ENCODE results near the gene MPP4. TPM values are rescaled to one million over a fixed set of nuclear protein-coding genes. Genes with fewer than 3 reads are reported as not detected.

Gene MPP4
- total RNA-seq, 1 experiment from 2014 or later = not detected

DNA sequence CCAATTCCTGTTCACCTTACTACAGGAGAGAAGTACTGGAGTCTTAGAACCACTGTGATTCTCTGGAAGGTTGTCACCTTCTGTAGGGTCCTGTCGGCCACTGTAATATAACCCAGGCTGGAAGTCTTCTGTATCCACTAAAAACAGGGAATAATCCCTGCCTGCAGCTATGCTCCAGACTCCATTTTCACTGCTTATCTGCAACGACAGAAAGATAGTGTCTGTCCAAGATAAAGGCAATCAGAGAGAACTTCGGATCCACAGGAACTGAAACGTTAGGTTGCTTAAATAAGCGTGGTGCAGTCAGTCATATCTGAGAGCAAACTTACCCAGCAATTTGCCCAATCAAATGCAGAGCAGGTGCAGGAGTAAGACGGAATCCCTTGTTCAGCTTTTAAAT is 48.1 kb upstream of the MPP4 start (continued):
- TF ChIP-seq, protein P1, sequence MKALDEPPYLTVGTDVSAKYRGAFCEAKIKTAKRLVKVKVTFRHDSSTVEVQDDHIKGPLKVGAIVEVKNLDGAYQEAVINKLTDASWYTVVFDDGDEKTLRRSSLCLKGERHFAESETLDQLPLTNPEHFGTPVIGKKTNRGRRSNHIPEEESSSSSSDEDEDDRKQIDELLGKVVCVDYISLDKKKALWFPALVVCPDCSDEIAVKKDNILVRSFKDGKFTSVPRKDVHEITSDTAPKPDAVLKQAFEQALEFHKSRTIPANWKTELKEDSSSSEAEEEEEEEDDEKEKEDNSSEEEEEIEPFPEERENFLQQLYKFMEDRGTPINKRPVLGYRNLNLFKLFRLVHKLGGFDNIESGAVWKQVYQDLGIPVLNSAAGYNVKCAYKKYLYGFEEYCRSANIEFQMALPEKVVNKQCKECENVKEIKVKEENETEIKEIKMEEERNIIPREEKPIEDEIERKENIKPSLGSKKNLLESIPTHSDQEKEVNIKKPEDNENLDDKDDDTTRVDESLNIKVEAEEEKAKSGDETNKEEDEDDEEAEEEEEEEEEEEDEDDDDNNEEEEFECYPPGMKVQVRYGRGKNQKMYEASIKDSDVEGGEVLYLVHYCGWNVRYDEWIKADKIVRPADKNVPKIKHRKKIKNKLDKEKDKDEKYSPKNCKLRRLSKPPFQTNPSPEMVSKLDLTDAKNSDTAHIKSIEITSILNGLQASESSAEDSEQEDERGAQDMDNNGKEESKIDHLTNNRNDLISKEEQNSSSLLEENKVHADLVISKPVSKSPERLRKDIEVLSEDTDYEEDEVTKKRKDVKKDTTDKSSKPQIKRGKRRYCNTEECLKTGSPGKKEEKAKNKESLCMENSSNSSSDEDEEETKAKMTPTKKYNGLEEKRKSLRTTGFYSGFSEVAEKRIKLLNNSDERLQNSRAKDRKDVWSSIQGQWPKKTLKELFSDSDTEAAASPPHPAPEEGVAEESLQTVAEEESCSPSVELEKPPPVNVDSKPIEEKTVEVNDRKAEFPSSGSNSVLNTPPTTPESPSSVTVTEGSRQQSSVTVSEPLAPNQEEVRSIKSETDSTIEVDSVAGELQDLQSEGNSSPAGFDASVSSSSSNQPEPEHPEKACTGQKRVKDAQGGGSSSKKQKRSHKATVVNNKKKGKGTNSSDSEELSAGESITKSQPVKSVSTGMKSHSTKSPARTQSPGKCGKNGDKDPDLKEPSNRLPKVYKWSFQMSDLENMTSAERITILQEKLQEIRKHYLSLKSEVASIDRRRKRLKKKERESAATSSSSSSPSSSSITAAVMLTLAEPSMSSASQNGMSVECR (CRISPR knock-in tag; IDR thresholded peaks at IDR 0.05; ENCODE audit: borderline replicate concordance) = no peak

DNA sequence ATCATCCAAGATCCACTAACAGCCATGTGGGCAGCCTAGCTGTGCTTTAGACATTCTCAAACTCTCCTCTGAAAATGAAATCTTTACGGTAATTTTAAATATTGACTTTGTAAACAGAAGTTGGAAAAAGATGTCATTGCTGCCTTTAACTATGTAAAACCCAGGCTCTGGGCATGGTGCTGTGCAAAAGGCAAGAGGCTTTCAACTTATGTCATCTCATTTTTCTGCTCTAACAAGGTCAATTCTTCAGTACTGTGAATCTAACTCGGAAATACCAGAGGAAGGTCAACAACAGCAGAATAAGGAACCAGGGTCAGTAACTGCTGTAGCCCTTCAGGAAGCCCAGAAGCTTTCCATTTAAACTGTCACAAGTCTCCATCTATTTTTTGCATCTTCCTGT is 37.0 kb upstream of the MPP4 start:
- Mint-ChIP-seq H3K4me3 (no peak overlapping the region), H3K27me3 (ENCODE audit: low read depth) (no peaks in the 10 kb centered on the region; the same call in 1 of the 2 replicates), H3K36me3 (peaks cover 22% of the 10 kb centered on the region), H3K27ac (no peak overlapping the region), H3K9me3 (peaks cover 8% of the 10 kb centered on the region), H3K4me1 (peaks cover 7% of the 10 kb centered on the region)
- TF ChIP-seq MAX (CRISPR knock-in tag; IDR thresholded peaks at IDR 0.05) (no peak), NR2C2 (CRISPR knock-in tag; IDR thresholded peaks at IDR 0.05) (no peak), ZNF317 (CRISPR knock-in tag; IDR thresholded peaks at IDR 0.05; ENCODE audit: borderline replicate concordance, low read depth) (no peak)
- TF ChIP-seq, protein P2, sequence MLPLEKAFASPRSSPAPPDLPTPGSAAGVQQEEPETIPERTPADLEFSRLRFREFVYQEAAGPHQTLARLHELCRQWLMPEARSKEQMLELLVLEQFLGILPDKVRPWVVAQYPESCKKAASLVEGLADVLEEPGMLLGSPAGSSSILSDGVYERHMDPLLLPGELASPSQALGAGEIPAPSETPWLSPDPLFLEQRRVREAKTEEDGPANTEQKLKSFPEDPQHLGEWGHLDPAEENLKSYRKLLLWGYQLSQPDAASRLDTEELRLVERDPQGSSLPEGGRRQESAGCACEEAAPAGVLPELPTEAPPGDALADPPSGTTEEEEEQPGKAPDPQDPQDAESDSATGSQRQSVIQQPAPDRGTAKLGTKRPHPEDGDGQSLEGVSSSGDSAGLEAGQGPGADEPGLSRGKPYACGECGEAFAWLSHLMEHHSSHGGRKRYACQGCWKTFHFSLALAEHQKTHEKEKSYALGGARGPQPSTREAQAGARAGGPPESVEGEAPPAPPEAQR (CRISPR knock-in tag; IDR thresholded peaks at IDR 0.05) = no peak
- TF ChIP-seq, protein P3, sequence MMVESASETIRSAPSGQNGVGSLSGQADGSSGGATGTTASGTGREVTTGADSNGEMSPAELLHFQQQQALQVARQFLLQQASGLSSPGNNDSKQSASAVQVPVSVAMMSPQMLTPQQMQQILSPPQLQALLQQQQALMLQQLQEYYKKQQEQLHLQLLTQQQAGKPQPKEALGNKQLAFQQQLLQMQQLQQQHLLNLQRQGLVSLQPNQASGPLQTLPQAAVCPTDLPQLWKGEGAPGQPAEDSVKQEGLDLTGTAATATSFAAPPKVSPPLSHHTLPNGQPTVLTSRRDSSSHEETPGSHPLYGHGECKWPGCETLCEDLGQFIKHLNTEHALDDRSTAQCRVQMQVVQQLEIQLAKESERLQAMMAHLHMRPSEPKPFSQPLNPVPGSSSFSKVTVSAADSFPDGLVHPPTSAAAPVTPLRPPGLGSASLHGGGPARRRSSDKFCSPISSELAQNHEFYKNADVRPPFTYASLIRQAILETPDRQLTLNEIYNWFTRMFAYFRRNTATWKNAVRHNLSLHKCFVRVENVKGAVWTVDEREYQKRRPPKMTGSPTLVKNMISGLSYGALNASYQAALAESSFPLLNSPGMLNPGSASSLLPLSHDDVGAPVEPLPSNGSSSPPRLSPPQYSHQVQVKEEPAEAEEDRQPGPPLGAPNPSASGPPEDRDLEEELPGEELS (CRISPR knock-in tag; IDR thresholded peaks at IDR 0.05) = no peak
- ATAC-seq = no peak
- CTCF ChIA-PET = no interaction called here
- DNase-seq (ENCODE audit: low spot score) = no peak
- POLR2A ChIA-PET = no interaction called here

- H3K27ac Mint-ChIP-seq = no peak overlapping the region
- H3K36me3 Mint-ChIP-seq = peaks cover 22% of the 10 kb centered on the region
- H3K27me3 Mint-ChIP-seq (ENCODE audit: low read depth) = no peaks in the 10 kb centered on the region
- DNase-seq (ENCODE audit: low spot score) (no peak), ATAC-seq (no peak)
- H3K4me3 Mint-ChIP-seq = no peak overlapping the region
- peaks cover 8% of the 10 kb centered on the region for H3K9me3 Mint-ChIP-seq
- H3K4me1 Mint-ChIP-seq = peaks cover 8% of the 10 kb centered on the region
- ChIA-PET POLR2A (interaction anchor here (0.6 kb wide), 1 partner anchor 880 kb away, joined by 4 read pairs; no protein-coding TSS in a partner anchor), CTCF (no interaction called here)
- TF ChIP-seq NFATC4 (CRISPR knock-in tag; IDR thresholded peaks at IDR 0.05) = no peak
- TF ChIP-seq PRDM15 (CRISPR knock-in tag; IDR thresholded peaks at IDR 0.05) = no peak
- no peak for TF ChIP-seq ZNF512 (CRISPR knock-in tag; IDR thresholded peaks at IDR 0.05; ENCODE audit: borderline replicate concordance)
- no peak for TF ChIP-seq ERG (CRISPR knock-in tag; IDR thresholded peaks at IDR 0.05)
- TF ChIP-seq RELA (CRISPR knock-in tag; IDR thresholded peaks at IDR 0.05; ENCODE audit: borderline replicate concordance) = no peak
- TF ChIP-seq SOX15 (CRISPR knock-in tag; IDR thresholded peaks at IDR 0.05) = no peak
- TF ChIP-seq TEAD4 (CRISPR knock-in tag; IDR thresholded peaks at IDR 0.05) = no peak
- TF ChIP-seq ZNF671 (CRISPR knock-in tag; IDR thresholded peaks at IDR 0.05) = no peak
- no peak for TF ChIP-seq ATF1 (CRISPR knock-in tag; IDR thresholded peaks at IDR 0.05)
These were observed 35.7 kb upstream of the MPP4 start for GRCh38 chr2:201734111-201734510.

Data from WTC11 (cell line).